SK-N-SH (cell line): ENCODE measurements around the gene CTDSPL2.

Experiments
- CTCF ChIP-seq: fragments of 200-600 bp; sonication (generic); IDR thresholded peaks from 2 replicates; pipeline ENCODE4 v1.6.1; 2017; ENCODE audit warnings: antibody characterized with exemption, mild to moderate bottlenecking, moderate library complexity
- ELF1 ChIP-seq: IDR thresholded peaks from 2 replicates; pipeline ENCODE4 v1.4.0; 2012
- GABPA ChIP-seq: IDR thresholded peaks from 2 replicates; pipeline ENCODE4 v1.4.0; 2012; ENCODE audit warnings: low read depth, mild to moderate bottlenecking
- POLR2AphosphoS5 ChIP-seq: IDR thresholded peaks from 2 replicates; pipeline ENCODE4 v1.6.1; 2012; ENCODE audit warnings: low read depth, low read length
- RFX5 ChIP-seq: IDR thresholded peaks from 2 replicates; pipeline ENCODE4 v1.6.1; 2012; ENCODE audit warnings: mild to moderate bottlenecking, improper control_type of control experiment, low read length
- TCF12 ChIP-seq: IDR thresholded peaks from 2 replicates; pipeline ENCODE4 v1.4.0; 2012
- TEAD4 ChIP-seq: IDR thresholded peaks from 2 replicates; pipeline ENCODE4 v1.4.0; 2012; ENCODE audit warnings: mild to moderate bottlenecking, borderline replicate concordance; ENCODE audit not compliant: insufficient read depth
- TF ChIP-seq, protein P1 (sequence below): fragments of 150-350 bp; IDR thresholded peaks from 2 replicates; pipeline ENCODE4 v1.6.1; 2017; ENCODE audit warnings: antibody characterized with exemption, low read length, low read depth, borderline replicate concordance
- TF ChIP-seq, protein P2 (sequence below): IDR thresholded peaks from 2 replicates; pipeline ENCODE4 v1.4.0; 2012; ENCODE audit warnings: low read depth, borderline replicate concordance
- TF ChIP-seq, protein P3 (sequence below): IDR thresholded peaks from 2 replicates; pipeline ENCODE4 v1.6.1; 2012; ENCODE audit warnings: mild to moderate bottlenecking, low read depth, low read length, moderate library complexity

GRCh38 chr15:44438402-44438801, 11.0 kb downstream of the CTDSPL2 start:
- TF ChIP-seq TEAD4 (no peak), CTCF (no peak), ELF1 (no peak), RFX5 (no peak), TCF12 (no peak), POLR2AphosphoS5 (no peak), GABPA (no peak)
- TF ChIP-seq, protein P1, sequence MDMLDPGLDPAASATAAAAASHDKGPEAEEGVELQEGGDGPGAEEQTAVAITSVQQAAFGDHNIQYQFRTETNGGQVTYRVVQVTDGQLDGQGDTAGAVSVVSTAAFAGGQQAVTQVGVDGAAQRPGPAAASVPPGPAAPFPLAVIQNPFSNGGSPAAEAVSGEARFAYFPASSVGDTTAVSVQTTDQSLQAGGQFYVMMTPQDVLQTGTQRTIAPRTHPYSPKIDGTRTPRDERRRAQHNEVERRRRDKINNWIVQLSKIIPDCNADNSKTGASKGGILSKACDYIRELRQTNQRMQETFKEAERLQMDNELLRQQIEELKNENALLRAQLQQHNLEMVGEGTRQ: no peak
- TF ChIP-seq, protein P2, sequence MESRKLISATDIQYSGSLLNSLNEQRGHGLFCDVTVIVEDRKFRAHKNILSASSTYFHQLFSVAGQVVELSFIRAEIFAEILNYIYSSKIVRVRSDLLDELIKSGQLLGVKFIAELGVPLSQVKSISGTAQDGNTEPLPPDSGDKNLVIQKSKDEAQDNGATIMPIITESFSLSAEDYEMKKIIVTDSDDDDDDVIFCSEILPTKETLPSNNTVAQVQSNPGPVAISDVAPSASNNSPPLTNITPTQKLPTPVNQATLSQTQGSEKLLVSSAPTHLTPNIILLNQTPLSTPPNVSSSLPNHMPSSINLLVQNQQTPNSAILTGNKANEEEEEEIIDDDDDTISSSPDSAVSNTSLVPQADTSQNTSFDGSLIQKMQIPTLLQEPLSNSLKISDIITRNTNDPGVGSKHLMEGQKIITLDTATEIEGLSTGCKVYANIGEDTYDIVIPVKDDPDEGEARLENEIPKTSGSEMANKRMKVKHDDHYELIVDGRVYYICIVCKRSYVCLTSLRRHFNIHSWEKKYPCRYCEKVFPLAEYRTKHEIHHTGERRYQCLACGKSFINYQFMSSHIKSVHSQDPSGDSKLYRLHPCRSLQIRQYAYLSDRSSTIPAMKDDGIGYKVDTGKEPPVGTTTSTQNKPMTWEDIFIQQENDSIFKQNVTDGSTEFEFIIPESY: no peak
- TF ChIP-seq, protein P3, sequence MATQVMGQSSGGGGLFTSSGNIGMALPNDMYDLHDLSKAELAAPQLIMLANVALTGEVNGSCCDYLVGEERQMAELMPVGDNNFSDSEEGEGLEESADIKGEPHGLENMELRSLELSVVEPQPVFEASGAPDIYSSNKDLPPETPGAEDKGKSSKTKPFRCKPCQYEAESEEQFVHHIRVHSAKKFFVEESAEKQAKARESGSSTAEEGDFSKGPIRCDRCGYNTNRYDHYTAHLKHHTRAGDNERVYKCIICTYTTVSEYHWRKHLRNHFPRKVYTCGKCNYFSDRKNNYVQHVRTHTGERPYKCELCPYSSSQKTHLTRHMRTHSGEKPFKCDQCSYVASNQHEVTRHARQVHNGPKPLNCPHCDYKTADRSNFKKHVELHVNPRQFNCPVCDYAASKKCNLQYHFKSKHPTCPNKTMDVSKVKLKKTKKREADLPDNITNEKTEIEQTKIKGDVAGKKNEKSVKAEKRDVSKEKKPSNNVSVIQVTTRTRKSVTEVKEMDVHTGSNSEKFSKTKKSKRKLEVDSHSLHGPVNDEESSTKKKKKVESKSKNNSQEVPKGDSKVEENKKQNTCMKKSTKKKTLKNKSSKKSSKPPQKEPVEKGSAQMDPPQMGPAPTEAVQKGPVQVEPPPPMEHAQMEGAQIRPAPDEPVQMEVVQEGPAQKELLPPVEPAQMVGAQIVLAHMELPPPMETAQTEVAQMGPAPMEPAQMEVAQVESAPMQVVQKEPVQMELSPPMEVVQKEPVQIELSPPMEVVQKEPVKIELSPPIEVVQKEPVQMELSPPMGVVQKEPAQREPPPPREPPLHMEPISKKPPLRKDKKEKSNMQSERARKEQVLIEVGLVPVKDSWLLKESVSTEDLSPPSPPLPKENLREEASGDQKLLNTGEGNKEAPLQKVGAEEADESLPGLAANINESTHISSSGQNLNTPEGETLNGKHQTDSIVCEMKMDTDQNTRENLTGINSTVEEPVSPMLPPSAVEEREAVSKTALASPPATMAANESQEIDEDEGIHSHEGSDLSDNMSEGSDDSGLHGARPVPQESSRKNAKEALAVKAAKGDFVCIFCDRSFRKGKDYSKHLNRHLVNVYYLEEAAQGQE: no peak
